ENCODE measurements around the gene MISP.

MISP gene

DNA sequence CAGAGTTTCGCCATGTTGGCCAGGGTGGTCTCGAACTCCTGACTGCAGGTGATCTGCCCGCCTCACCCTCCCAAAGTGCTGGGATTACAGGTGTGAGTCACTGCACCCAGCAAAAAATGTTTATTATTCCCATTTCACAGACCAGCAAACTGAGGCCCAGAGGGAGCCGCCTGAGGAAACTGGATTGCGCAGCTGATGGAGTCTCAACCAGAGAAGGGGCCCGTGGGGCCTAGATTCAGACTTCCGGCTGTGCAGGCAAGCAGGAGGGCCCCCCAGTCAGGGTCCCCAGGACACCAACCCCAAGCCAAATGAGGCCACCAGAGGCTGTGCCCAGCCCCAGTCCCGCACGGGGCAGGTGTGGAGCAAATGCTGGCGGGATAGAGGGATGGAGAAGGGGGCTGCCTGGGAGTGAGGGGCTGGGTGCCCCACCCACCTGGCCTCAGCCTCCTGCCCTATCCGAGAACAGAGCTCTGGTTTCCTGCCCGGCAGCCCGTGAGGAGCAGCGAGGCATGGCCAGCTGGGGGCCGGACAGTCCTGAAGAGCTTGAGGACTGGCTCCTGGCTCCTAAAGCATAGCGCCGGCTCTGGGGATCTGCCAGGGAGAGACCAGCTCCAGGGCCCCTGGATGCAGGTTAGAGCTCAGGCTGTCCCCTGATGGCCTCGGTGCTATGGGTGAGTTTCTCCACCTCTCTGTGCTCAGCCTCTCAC is 22.0 kb downstream of the MISP start:
- no peak for DNase-seq (ENCODE audit: low read depth)

DNA sequence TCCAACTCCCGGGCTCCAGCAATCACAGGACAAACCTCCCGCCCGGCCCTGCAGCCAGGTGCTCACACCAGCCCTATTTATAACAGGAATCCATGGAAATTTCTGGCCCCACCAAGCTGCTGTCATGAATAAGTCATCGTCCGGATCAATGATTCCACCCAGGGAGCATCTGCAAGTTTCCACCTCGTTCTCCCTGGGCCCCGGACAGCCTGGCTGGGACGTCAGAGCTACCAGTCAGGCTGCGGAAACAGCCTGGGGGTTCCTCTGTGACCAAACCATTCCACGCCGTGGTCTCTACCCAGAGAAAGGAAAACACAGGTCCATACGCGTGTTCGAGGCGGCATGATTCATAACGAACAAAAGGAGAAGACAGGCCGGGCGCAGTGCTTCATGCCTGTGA is 25.6 kb downstream of the MISP start:
- no peak for DNase-seq (ENCODE audit: low read depth)

DNA sequence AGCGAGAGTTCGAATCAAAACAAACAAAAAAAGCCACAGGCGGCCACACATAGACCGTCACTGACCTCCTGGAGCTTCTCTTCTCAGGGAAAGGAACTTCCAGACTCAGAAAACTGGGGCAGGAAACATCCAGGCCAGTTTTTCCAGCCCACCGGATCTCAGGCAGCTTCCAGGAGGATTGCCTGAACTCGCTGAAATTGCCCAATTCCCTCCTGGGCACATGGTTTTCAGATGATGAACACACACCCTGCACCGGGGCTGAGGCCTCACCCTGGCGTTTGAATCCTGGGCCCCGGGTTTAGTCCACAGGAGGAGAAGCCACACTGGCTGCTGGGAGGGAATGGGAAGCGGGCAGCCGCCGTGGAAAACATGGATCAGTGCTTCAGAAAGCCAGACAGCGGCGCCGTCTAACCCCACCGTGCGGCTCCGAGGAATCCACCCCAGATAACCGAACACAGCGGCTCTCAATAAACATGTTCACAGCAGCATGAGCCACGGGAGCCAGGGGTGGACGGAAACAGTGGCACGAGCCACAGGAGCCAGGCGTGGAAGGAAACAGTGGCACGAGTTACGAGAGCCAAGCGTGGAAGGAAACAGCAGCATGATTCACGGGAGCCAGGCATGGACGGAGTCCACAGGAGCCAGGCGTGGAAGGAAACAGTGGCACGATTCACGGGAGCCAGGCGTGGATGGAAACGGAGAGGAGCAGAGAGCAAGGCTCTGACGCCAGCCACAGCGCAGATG is 28.2 kb downstream of the MISP start:
- DNase-seq (ENCODE audit: low read depth), result no peak

DNA sequence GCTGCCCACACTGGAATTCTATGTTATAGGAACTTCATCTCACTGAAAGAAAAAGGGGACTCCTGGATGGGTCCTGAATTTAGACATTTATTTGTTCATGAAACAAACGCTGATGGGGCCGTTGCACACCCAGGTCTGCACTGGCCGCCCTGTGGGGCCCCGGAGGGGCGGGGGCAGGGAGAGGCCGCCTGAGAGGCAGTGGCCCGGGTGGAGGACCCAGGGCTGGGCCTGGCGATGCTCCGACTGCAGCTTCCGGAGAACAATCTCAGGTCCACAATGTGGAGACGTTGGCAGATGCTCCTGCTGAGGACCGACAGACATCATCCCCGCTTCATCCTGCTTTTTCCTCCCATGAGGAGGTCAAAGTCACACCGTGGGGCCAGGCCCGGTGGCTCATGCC is 30.0 kb downstream of the MISP start:
- DNase-seq (ENCODE audit: low read depth), result no peak

DNA sequence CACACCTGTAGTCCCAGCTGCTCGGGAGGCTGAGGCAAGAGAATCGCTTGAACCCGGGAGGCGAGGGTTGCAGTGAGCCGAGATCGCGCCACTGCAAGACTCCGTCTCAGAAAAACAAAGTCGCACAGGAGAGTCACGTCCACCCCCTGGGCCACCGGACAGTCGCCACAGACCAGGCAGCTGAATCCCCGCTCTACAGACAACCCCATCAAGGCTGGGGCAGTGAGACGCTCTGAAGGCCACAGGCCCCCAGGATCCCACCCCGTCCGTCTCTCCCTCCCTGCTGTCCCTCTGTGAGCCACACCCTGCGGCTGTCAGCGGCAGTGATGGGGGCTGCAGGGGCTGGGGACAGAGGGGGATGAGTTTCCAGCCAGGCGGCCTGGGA is 30.9 kb downstream of the MISP start:
- DNase-seq (ENCODE audit: low read depth), result no peak

DNA sequence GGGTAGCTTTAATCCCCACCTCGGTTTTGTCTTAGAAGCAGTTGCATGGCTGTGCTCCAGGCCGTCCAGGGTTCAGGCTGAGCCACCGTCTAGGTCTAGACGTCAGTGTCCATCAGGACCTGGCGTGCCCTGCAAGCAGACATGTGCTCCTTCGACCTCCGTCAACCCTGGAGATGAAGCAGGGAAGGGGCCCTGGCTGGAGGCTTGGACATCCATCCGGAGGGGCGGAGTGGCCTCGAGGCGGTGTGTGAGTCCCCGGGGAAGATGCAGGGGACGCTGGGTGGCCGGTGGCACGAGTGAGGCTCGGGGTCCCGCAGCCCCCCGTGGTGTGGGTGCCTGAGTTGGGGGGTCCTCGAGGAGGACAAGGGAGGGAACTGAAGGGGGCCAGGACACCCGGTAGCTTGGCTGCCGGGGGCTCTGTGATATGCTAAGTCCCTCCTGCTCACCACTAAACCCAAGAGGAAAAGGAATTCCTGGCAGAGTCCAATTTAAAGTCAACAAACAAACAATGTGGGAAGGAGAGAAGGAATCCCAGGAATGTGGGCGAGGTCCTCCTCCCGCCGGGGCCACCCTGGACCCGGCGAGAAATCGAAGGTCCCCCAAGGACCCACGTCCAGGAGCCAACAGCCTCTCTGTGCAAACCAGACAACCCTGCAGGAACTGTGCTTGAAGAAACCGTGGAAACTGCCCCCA is 31.4 kb downstream of the MISP start:
- DNase-seq (ENCODE audit: low read depth), result no peak

DNA sequence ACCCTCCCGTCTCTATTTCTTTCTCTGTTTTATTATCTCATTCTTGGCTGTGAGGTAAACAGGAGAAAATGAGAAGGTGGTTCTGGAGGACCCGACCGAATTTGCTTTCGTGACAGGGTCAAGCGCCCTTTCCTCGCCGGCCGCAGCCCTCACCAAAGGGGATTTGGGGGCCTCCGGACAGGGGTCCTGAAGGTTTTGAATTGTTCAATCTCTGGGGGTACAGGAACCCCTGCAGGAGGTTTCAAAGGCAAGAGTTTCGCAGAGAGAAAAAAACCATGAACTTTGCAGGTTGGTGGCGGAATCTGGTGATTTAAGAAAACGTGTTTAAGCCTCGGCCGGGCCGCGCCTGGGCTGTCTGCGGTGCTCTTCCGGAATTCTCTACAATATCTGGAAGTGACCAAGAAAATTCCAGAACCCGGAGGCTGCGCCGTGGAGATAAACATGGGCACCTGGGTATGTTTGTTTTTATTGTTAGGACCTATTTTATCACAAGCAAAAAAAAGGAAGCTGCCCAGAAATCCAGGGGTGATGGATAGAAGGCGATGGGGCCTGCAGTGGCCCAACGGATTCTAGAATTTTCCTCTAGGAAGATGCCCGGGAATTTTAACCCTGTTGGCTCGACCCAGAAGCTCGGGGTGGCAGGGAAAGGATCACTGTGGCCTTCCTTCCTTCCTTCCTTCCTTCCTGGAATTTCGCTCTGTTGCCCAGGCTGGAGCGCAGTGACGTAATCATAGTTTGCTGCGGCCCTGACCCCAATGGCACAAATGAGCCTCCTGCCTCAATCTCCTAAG is 32.2 kb downstream of the MISP start:
- no peak for DNase-seq (ENCODE audit: low read depth)

DNA sequence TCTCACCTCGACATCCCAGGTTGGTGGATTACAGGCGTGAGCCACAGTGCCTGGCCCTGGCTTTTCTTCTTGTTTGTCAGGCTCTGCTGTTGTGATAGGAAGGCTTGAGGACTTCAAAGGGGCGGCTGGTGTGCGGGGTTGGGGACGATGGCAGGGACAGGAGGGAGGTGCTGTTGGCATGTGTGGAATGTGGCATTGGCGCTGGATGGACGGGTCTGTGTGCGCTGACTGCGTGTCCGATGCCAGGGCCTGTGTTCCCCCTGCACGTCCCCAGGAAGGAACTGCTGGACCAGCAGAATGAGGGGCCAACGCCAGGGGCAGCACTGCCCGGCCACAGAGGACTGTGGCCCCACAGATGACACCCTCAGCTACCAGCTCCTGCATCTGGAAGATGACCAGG is 33.6 kb downstream of the MISP start:
- no peak for DNase-seq (ENCODE audit: low read depth)

DNA sequence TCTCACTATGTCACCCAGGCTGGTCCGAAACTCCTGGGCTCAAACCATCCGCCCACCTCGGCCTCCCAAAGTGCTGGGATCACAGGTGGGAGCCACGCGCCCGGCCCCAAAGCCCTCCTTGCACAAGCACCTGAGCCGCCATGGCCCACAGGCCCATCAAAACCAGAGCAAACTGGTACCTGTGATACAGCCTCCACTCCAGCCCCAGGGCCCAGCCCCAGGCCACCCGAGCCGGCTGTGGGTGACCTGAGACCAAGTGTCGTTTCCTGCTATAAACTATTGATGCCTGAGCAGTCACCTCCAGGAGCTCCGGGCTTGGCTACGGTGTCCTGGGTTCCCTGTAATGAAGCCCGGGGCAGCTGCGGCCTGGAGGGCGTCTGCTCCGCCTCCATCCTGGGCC is 36.6 kb downstream of the MISP start:
- no peak for DNase-seq (ENCODE audit: low read depth)

DNA sequence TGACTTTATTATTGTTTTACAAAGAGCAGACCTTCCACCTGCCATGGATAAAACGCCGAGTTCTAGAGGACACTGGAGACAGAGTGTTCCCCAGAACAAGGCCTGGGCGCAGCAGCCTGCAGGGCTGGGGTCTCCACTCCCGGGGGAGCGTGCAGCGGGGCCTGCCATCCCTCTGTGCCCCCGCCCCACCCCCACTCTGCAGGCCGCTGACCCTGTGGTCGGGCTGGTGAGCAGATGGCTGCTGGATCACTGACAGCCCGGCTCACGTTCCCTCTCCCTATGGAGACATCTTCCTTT is 37.7 kb downstream of the MISP start:
- no peak for DNase-seq (ENCODE audit: low read depth)

DNA sequence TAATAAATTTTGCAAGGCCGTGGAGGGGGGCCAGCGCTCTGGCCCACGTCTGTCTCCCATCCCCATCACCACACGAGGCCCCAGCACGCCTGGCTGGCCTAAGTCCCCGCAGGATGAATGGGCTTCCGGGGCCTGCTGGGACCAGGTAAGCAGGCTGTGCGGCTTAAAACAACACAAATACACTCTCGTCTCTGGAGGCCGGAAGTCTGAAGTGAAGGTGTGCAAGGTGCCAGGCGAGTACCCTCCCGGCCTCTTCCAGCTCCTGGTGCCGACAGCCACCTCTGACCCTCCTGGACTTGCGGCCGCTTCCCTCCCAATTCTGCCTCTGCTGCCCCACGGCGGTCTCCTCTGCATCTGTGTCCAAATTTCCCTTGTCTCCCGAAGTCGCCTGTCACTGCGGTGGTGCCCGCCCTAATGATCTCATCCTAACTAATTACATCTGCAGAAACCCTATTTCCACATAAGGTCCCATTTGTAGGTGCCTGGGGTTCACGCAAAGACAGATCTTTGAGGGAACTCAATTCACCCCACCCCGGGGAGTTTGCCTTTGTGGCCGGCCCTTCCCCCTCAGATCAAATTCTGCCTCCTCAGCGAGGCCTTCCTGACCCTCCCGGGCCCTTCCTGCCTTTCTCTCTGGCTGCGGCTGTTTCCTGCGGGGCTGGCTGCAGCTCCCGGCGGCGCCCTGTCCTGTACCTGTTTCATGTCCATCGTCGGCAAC is 38.2 kb downstream of the MISP start:
- DNase-seq (ENCODE audit: low read depth), result no peak

DNA sequence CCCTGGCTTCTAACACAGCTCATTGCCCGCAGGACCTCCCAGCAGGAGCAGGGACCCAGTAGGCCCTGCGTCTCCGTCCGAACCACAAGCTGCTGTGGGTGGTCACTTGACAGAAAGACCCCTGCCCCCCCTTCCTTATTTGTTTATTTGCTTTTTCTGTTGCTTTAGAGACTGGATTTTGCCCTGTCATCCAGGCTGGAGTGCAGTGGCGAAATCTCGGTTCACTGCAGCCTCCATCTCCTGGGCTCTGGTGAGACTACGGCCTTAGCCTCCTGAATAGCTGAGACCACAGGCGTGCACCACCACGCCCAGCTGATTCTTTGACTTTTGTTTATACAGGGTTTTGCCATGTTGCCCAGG is 38.8 kb downstream of the MISP start:
- no peak for DNase-seq (ENCODE audit: low read depth)

DNA sequence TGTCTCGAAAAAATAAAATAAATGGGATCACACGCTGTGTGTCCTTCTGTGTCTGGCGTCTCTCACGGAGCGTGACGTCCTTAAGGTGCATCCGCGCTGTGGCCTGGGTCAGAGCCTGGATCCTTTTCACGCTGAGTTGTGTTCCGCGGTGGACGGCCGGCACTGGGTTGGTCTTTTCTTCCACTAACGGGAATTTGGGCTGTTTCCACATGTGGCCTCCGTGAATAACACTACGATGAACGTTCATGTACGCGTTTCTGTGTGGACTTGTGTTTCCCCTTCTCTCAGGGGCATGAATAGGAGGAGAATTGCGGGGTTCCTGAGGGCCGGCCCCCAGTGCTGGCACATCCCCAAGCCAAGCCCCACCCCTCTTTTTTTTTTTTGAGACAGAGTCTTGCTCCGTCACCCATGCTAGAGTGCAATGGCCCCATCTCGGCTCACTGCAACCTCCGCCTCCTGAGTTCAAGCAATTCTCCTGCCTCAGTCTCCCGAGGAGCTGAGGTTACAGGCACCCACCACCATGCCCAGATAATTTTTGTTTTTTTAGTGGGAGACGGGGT is 40.2 kb downstream of the MISP start:
- no peak for DNase-seq (ENCODE audit: low read depth)

DNA sequence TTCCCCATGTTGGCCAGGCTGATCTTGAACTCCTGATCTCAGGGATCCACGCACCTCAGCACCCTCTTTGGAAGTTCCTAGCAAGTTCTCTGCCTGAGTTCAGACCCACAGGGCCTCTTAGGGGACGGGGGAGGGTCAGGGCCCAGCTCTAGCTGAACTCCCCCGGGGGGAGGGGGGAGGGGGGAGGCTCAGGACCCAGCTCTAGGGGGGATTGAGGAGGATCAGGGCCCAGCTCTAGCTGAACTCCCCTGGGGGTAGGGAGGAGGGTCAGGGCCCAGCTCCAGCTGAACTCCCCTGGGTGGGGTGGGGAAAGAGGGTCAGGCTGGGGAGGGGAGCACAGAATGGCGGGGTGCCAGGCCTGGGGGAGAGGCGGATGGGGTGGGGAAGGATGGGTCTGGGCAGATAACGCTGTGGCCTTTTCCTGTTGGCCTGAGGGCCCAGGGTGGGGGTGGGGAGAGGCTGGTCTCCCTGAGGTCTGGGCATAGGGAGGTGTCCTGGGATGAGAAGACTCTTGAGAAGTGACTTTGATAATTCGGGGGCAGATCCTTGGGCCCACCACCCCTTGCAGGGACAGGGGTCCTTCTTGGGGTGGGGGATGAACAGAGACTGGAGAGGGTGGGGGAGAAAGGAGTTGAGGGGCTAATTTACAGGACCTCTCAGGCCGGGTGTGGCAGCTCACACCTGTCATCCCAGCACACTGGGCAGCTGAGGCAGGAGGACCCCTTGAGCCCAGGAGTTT is 40.8 kb downstream of the MISP start:
- no peak for DNase-seq (ENCODE audit: low read depth)

DNA sequence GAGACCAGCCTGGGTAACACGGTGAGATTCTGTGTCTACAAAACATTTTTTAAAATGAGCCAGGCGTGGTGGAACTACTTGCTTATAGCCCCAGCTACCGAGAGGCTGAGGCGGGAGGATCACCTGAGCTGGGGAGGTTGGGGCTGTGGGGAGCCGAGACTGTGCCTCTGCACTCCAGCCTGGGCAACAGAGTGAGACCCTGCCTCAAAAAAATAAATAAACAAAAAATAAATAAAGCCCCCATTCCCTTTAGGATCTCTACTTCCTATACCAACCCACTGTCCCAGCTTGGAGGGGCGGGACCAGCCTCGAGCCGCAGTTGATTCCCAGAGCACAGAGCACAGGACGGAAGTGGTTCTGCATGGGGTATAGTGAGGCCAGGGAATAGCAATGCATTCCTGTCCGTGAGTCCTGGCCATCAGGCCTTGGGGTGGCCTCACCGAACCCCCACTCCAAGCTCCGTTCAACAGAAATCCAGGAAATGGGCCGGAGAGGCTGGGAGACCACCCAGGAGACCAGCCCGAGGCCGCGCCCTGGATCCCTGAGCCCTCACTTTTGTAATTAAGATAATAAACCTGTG is 41.5 kb downstream of the MISP start:
- DNase-seq (ENCODE audit: low read depth), result no peak

DNA sequence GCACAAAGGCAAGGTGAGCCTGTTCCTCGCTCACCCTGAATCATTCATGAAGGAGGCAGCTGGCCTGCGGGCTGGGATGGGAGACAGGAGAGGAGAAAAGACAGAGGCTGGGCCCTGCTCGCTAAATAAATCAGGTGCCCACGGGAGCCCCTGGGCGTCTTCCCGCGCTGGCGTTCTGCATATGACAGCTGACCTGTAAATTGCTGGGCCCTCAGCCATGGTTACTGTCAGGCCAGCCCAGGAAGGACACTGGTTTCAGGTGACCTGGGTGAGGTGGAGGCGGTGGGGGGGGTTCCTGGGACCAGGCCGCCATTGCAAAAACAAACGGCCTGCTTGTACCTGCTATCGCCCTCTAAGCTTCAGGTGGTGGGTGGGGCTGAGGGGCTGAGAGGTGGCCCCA is 42.9 kb downstream of the MISP start:
- no peak for DNase-seq (ENCODE audit: low read depth)

DNA sequence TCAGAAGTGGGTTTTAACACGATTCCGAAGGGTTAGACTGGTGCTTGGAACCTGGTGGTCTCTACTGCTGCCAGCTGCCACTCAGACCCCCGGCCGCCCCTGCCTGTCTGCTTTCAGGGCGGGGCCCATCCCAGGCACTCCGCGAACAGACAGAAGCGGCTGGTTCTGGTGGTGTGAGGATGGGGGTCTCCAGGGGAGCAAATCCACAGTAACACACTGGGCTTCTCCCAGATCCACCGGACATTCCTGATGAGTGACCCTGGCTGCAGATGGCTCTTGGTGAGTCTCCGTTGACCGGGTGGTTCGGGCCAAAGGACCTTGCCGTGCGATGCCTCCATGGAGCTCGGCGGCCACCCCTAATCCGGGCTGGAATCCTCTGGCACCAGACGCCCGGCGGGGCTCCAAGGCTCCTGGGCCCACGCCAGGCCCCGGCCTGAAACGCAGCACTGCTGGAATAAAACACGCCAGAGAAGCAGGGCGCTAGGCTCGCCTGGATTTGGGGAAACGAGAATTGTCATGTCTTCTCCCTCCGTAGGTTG is 44.2 kb downstream of the MISP start:
- DNase-seq (ENCODE audit: low read depth), result no peak

DNA sequence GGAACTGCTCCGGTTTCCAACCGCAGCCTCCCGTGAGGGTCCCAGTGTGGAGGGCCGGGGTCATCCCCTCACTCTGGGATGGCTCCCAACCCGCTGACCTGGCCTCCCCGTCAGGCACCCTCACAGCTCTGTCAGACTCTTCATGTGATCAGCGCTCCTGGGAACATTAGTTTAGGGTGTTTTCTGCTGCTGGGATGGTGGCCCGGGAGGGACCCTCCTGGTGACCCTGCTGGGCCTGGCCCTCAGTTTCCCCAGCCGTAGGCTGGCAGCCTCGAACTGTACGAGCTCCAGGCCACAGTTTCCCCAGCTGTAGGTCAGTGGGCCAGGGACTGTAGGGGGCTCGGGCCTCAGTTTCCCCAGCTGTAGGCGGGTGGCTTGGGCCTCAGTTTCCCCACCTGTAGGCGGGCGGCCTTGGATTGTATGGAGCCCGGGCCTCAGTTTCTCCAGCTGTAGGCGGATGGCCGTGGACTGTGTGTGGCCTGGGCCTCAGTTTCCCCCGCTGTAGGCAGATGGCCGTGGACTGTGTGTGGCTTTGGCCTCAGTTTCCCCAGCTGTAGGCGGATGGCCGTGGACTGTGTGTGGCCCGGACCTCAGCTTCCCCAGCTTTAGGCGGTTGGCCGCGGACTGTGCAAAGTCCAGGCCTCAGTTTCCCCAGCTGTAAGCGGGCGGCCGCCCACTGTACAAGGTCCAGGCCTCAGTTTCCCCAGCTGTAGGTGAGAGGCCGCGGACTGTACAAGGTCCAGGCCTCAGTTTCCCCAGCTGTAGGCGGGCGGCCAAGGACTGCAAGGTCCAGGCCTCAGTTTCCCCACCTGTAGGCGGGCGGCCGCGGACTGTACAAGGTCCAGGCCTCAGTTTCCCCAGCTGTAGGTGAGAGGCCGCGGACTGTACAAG is 45.0 kb downstream of the MISP start:
- DNase-seq (ENCODE audit: low read depth), result no peak
